HepG2 (cell line): Measurements from ENCODE around the gene TMEM183A.

ENCODE experiments used
- CEBPB ChIP-seq: IDR thresholded peaks from 2 replicates; pipeline ENCODE4 v1.6.1; 2011; ENCODE audit warnings: low read depth, low read length, improper control_type of control experiment, borderline replicate concordance
- CTCF ChIP-seq: sonication (generic); formaldehyde crosslinking; IDR thresholded peaks from 2 replicates; pipeline ENCODE4 v1.5.0; 2020; ENCODE audit warnings: mild to moderate bottlenecking, missing genetic modification reagents, moderate library complexity
- FOXO4 ChIP-seq: sonication (generic); formaldehyde crosslinking; conservative IDR thresholded peaks from 2 replicates; pipeline ENCODE4 v1.8.1; 2023; ENCODE audit warnings: missing genetic modification reagents
- ISL2 ChIP-seq: sonication (generic); formaldehyde crosslinking; IDR thresholded peaks from 2 replicates; pipeline ENCODE4 v1.5.0; 2020; ENCODE audit warnings: missing genetic modification reagents
- ZNF232 ChIP-seq: sonication (generic); formaldehyde crosslinking; IDR thresholded peaks from 2 replicates; pipeline ENCODE4 v1.4.0; 2020; ENCODE audit warnings: missing genetic modification reagents, borderline replicate concordance
- ZNF276 ChIP-seq: sonication (generic); formaldehyde crosslinking; IDR thresholded peaks from 2 replicates; pipeline ENCODE4 v1.4.0; 2020; ENCODE audit warnings: mild to moderate bottlenecking, low read depth, missing genetic modification reagents

GRCh38 chr1:202981939-202982338, 25.2 kb upstream of the TMEM183A start:
- TF ChIP-seq CTCF (CRISPR knock-in tag) (no peak), ZNF232 (CRISPR knock-in tag) (no peak), CEBPB (no peak), ZNF276 (CRISPR knock-in tag) (no peak), ISL2 (no peak), FOXO4 (CRISPR knock-in tag) (no peak)
